DMS53 treated with DMSO at 0.1 percent for 48 hours (cell line): ENCODE results near the gene TTC34.

Experiments
- DNase-seq: peaks from one replicate; lab custom pipeline; 2025; ENCODE audit not compliant: unreplicated experiment; lab: John Stamatoyannopoulos, UW

TTC34 gene

DNA sequence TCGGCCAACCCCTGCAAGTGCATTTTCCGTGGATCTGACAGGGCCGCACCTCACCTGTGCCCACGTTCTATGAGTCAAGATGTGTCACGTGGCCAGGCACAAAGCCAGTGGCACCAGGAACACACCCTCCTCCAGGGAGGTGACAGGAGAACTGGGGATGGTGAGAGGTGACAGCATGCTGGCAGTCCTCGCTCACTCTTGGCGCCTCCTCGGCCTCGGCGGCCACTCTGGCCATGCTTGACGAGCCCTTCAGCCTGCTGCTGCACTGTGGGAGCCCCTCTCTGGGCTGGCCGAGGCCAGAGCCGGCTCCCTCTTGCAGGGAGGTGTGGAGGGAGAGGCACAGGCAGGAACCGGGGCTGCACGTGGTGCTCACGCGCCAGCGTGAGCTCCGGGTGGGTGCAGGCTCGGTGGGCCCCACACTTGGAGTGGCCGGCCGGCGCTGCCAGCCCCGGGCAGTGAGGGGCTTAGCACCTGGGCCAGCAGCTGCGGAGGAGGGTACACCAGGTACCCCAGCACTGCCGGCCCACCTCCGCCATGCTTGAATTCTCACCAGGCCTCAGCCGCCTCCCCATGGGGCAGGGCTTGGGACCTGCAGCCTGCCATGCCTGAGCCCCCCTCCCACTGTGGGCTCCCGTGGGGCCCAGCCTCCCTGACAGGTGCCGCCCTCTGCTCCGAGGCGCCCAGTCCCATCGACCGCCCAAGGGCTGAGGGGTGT is 11.6 kb upstream of the TTC34 start:
- no peak for DNase-seq

DNA sequence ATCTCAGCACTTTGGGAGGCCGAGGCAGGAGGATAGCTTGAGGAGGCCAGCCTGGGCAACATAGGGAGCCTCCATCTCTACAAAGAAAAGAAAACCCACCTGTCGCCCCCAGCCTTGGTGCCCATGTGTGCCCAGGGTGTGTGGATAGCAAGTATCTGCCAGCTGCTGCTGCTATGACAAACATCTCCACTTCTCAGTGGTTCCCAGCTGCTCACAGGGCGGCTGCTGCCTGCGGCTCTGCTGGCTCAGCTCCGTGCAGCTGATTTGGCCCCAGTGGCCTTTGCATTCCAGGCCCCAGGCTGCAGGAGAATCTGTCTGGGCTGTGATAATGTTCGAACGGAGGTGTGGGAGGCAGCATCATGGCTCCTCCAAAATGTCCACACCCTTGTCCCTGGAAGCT is 10.6 kb upstream of the TTC34 start:
- DNase-seq = no peak

DNA sequence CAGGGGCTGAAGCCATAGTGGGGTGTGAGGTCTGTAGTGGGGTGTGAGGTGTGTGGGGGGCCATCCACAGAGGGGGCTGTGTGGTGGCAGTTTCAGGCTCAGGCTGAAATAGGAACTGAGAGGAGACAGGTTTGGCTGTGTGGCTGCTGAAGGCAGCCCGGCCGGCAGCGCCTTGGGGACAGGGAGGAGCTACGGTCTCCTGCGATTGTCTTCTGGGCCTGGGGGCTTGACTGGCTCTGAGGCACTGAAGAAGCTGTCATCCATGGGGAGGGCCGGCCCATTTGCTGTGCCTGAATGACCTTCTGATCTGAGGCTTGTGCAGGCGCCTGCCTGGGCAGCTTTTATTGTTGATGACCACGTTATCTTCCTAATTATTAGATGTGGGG is 10.0 kb upstream of the TTC34 start:
- no peak for DNase-seq

DNA sequence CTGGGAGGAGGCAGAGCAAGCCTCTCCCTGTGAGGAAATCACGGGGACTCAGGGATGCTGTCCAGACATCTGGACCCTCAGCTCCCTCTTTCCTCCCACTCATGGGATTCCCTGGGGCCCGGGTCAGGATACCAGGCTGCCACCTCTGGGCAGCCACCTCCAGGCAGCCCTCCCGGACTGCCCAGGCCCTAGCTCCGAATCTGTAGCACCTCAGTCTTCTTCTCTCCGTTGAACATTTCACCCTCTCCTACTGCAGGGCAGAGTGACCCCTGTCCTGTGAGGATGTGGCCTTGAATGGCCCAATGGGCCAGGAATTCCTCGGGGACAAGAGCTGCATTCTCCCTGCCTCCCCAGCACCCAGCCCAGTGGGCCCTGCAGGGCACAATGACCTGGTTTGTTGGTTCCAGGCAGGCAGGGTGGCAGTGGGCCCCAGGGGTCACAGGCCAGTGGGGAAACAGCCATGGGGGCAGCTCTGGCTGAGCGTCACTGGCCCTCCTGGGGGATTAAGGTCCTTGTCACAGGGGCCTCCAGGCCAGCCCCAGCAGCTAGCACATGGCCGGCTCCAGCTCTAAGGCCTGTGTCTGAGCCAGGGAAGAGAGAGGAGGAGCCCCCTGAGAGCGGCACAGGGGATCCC is 9.5 kb upstream of the TTC34 start:
- DNase-seq = no peak

DNA sequence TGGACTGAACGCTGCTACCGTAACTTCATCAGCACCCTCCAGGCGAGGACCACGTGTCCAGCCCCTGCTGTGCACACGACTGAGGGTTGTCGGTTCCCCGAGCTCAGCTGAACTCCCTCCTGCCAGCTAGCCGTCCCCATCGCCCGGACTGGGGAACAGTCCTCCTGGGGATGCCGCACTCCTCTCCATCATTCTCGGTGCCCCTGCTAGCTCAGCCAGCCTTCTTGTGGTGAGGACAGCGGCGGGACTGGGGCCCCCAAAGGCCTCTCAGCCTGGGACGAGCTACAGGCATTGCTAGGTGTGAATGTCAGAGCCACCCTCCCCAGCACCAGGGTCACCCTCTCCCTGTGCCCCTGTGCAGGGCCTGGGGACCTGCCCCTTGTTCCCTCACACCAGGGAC is 8.8 kb upstream of the TTC34 start:
- DNase-seq = no peak

DNA sequence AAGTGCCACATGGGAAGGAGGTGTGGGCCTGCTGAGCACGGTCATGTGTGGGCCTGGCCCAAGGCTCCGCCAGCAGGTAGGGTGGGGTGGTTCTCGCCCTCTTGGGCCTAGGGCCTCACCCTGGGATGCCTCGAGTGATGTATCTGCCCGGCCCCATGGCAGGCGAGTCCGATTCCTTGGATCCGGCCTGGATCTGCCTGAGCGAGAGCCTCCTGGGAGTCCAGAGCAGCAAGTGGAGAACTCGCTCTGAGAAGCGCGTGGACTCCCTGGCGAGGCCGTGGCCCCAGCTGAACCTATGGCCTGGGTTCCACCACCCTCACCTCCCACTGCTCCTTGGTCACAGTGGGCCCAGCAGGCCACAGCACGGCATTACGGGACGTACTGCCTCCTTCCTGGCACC is 8.2 kb upstream of the TTC34 start:
- no peak for DNase-seq

DNA sequence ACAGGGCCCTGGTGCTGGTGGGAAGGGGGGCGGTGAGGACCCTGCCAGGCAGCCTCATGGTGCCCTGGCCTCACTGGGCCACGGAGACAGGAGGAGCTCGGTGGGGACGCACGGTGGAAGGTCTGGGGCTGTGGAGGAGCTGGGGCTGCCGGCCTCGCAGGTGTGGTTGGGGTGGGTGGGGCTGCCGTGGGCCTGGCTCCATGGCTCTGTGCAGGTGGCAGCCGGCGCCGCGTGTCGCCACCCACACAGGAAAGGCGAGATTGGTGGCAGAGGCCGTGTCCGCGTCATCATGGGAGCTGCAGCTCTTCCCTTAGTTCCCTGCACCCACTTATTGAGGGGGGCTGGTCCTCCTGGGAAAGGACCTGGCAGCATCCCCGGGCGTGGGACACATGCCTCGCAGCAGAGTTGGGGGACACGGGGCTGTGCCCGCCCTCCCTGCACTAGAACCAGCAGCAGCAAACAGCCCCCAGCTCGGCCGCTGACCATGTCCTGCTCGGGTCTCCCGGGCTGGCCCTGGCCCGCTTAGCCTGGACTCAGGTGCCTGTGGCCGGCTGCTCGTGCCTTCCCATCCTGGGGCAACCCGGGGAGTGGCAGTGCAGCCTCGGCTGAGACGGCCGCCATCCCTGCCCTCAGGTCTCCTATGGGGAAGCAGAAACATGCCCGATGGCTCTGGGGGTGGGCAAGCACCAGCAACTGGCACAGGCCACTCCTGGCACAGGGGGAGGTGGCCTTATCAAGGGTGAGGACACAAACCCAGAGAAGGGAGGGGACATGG is 7.5 kb upstream of the TTC34 start:
- DNase-seq = no peak

DNA sequence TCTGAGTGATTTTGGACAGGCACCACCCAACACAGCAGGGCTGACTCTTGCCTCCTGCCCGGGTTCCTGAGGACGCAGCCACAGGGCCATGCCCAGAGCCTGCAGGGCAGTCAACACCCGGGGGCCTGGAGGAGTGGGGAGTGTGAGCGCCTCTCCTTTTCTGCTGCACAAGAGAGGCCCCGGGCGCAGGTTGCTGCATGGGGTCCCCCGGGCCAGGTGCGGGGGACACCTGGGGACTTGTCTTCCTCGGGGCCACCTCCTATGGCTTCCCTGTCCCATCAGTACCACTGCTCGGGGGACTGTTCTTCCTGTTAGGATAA is 6.9 kb upstream of the TTC34 start:
- DNase-seq = no peak

DNA sequence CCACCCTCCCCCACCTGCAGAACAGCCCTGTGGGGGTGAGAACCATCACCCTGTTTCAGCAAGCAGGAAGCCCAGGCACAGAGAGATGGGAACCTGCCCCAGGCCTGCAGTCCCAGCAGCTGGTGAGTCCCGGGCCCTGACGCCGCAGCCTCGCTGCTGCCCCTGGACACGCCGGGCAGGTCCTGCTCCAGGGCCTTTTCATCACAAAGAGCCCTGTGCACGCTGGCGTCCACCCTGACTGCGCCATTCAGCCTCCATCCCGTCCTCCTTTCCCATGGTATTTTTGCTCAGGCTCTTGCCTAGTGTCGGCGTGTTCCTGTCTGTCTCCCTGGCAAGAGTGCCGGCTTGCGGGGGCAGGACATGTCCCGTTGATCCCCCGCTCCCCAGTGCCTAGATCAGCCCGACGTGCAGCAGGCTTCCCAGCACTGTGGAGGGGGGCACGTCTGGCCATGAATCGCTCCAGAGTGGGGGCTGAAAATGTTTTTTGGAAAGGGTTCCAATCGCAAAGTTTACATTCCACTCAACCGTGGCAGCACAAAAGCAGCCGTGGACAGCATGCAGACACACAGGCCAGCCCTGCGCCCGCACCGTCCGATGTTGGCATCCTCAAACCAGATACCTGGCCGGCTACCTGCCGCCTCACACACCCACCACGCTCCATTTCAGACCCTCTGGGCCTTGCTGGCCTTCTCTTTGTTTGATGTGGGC is 6.3 kb upstream of the TTC34 start:
- no peak for DNase-seq

DNA sequence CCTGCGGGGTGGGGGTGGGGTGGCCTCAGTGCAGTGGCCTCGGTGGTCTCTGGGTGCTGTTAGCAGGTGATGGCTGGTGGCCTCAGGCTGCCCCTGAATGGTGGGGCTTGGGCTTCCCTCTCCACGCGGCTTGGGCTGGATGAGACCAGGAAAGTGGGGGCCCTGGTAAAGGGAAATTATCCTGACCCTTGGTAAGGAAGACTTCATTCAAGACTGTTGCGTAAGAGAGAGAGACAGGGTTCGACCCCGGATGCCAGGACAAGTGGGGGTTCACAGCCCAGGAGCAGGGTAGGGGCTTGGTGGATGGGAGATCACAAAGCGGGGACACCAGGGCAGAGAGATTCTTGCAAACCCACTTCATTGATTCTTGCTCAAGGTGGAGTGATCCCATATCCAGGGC is 5.5 kb upstream of the TTC34 start:
- DNase-seq = no peak

DNA sequence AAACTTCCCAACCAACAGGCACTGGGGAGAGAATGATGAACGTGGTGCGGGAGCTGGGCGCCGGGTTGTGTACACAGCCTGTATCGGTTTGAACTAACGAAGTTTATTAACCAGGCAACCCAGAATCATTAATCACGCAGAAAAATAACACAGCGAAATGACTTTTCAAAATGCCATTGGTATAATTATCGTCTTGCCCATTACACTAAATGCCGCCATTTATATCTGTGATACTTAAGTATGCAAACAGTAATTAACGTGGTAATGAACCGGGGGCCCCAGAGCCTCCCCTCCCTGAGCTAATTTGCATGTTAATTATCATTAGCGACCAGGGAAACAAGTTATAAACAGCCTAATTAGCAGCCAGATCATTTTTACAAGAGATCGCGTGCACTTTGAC is 5.1 kb upstream of the TTC34 start:
- no peak for DNase-seq

DNA sequence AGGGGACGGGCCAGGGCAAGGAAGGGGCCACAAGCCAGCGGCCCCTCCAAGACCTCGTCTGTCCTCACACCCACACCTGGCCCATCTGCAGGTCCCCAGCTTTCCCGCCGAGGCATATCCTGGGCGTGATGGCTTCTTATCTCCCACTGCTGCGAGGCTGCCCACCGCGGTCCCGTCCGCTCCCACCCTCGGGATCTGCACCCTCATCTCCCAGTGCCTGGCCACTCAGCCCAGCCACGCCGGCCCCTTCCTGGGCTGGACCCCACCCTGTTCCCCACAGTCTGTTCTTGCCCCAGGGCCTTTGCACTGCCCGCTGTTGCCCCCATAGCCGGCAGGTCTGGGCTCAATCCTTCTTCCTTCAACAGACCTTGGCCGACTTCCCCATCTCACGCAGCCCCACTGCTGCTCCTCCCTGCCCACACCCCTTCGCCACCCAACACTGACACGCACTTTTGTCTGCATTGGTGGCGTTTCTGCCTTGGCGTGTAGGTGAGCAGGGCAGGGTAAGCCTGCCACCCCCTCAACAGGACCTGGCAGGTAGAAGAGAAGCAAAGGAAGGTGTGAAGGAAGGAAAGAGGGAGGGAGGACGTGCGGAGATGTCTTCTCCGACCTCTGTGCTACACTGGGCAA is 4.4 kb upstream of the TTC34 start:
- DNase-seq = no peak

DNA sequence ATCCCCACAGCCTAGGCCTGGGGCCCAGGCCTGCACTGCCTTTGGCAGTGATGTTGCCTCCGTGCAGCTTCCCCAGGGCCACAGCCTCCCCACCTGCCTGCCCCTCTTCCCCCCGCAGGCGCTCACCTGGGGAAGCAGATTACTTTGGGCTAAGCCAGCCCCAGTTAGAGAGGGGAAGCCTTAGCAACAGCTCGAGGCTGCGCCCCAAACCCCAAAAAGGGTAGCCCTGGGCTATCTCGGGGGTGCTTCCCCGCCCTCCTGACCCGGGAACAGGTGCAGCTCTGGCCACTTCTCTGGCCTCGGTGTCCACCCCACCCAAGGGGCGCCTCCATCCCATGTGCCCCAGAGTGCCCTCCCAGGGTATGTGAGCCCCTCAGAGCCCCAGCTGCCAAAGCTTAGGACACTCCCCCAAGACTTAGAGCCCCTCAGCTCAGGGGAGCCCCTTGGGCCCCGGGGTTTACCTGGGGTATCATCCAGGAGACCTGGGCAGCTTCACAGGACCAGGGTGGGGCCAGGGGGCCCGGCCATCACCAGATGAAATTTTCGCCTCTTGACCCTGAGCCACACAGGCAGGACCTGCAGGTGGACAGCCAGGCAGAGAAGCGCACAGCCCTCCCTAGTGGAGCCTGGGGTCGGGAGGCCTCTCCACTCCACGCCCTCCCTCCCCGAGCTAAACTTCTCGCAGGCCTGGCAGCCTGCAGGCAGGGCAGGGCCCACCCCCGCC is 3.3 kb upstream of the TTC34 start:
- DNase-seq = no peak

DNA sequence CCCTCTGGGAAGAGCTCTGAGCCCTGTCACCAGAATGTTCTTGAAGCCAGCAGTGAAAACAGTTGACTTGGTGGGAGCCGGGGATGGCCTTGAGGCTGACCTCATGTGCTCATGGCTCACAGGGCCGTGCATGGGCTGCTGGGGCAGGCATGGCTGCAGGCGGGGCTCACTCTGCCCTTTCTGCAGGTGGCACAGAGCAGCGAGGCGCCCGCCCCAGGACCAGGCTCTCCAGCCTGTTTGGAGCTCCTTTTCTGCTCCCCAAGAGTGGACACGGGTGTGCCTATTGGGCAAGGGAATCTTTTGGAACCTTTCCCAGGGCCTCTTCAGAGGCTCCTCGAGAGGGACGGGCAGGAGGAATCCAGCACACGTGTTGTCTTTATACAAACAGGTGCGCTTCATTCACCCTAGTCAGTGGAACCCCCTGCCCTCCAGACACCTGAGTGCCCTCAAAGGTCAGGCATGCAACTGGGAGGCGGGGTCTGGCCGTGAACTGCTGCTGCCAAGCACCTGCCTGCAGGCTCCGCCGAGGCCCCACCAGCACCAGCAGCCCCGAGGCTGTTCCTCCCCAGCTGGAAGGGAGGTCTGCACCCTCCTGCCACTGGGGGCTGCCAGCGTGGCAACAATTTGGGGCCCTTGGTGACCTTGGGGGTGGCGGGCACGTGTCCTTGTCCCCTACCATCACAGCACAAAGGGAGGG is 2.6 kb upstream of the TTC34 start:
- no peak for DNase-seq

DNA sequence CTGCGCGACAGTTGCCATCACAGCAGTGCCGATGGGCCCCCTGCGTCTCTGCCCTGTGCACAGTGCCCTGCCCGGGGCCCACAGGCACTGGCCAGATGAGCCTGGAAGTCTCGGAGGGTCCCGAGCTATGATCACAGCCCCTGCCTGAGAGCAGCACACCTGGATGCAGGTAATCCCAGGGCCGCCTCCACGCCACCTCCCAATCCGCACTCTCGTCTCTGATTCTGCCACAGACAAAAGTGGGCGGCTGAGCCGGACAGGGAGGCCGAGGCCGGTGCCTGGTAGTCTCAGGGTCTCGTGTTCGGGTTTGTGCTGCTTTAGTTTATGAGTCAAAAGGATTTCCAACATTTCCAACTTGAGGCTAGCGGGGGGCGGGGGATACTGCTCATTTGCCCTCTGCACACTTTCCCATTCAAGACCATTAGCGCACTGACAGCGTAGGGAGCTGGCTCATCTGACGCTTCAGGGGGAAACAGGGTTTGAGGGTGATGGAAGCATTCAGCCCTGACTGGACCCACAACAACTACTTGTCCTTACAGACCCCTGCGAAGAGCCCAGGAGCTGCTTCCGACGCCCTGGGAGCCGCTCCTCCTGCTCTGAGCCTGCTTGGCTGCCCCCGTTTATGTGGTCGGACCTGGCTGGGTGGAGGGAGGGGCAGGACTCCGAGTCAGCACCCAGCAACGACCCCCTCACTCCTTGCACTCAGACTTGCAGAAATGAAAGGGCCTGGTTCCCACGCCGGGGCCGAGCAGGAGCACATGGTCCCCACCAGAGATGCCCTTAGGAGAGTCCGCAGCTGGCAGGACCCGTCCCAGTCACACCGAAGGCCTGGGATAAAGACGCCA is 1.8 kb upstream of the TTC34 start:
- DNase-seq = no peak

DNA sequence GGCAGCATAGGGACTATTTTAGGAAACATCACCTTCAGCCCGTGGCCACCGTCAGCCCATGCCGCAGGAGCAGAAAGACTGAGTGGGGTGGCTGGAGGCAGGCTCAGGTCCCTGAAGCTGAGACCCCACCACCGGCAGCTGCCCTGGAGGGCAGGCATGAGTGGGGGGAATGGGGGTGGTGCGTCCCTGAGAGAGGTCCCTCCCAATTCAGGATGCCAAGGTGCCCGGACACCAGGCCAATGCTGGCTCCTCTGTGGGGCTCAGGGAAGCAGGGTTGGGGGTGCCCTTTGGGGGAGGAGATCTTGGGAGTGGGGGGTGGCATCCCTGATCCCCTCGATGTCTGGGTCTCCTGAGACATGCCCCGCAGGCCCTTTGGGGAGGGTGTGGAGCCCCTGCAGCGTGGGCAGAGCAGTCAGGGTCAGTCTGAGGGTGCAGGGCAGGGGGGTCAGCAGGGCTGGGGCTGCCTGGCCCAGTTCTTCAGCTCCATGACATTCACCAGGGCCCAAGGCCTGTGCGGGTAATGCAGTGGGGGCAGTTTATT is 998 bp upstream of the TTC34 start:
- DNase-seq = no peak

DNA sequence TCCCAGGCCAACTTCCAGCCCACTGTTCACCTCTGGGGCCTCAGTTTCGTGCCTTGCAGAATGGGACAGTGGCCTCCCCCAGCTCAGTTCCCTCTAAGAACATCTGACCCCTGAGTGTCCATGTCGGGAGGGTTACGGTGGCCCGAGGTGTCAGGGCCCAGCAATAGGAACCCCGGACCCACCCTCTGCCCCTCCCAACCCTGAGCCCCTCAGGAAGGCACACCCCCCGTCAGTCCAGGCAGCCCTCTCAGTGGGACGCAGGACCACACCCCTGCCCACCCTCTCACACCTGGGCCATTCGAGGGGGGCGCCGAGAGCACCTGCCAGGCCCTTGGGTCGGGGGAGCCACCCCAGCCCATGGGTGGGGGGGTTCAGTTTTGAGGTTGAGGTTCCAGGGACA is 447 bp downstream of the TTC34 start:
- no peak for DNase-seq

DNA sequence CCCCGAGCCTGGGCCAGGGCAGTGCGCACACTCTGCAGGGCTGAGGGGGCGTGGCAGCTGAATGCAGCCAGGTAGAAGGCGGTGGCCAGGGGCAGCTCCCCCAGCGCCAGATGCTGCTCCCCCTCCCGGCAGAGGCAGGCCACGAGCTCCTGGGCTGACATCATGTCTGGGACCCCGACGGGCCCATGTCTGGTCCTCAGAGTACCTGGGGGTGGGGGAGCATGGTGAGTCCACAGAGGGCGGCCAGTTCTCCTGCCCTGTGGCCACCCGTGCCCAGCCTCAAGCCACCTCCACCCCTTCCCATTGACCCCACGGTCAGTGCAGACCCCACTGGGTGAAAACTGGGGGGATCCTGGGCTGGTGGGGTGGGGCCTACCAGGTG is 838 bp downstream of the TTC34 start:
- no peak for DNase-seq
